Body of pancreas (tissue), 4 donors: ENCODE data around the gene ADPRHL1.

Experiments
- POLR2A ChIP-seq, 3 donors: fragments of 450-650 bp; IDR thresholded peaks; one replicate each; pipeline ENCODE4 v1.6.1; 2016; ENCODE audit warnings: antibody characterized with exemption in 3 of 3, mild to moderate bottlenecking in 2 of 3
- TF ChIP-seq, protein P1 (sequence below), 7 experiments: fragments of 450-650 bp in 4 of 7; fragments of 200-600 bp in 3 of 7; sonication (generic) in 3 of 7; IDR thresholded peaks; one replicate each; pipeline ENCODE4 v1.5.1; 2016 to 2019; ENCODE audit warnings: antibody characterized with exemption in 7 of 7

DNA sequence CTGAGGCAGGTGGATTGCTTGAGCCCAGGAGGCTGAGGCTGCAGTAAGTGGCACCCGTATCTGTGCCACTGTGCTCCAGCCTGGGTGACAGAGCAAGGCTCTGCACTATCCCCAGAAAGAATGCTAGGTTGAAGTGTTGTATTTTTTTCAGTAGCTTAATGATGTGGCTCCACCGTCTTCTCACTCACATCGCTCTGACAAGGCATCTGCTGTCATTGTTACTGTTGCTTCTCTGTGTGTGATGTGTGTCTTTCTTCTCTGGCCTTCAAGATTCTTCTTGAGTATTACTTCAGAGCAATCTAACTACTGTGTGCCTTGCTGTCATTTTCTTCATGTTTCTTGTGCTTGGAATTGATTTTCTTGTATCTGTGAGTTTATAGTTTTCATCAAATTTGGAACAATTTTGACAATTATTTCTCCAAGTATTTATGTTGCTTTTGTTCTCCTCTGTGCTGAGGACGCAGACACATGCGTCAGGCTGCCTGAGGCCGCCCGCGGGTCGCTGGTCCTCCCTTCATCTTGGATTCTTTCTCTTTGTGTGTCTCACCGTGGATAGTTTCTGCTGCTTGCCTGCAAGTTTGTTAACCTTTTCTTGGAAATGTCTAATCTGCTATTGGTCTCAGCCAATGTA lies 10.8 kb downstream of the ADPRHL1 start:
- TF ChIP-seq, protein P1, sequence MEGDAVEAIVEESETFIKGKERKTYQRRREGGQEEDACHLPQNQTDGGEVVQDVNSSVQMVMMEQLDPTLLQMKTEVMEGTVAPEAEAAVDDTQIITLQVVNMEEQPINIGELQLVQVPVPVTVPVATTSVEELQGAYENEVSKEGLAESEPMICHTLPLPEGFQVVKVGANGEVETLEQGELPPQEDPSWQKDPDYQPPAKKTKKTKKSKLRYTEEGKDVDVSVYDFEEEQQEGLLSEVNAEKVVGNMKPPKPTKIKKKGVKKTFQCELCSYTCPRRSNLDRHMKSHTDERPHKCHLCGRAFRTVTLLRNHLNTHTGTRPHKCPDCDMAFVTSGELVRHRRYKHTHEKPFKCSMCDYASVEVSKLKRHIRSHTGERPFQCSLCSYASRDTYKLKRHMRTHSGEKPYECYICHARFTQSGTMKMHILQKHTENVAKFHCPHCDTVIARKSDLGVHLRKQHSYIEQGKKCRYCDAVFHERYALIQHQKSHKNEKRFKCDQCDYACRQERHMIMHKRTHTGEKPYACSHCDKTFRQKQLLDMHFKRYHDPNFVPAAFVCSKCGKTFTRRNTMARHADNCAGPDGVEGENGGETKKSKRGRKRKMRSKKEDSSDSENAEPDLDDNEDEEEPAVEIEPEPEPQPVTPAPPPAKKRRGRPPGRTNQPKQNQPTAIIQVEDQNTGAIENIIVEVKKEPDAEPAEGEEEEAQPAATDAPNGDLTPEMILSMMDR (IDR thresholded peaks at IDR 0.05), result no peak
- TF ChIP-seq POLR2A (IDR thresholded peaks at IDR 0.05), result no peak
